LNCAP (cell line): ENCODE results near the gene SEC61A1.

Experiments used
- TF ChIP-seq, protein P1 (sequence below): fragments of 450-650 bp; IDR thresholded peaks from 2 replicates; pipeline ENCODE4 v1.5.1; 2017; ENCODE audit warnings: mild to moderate bottlenecking

Gene SEC61A1

DNA sequence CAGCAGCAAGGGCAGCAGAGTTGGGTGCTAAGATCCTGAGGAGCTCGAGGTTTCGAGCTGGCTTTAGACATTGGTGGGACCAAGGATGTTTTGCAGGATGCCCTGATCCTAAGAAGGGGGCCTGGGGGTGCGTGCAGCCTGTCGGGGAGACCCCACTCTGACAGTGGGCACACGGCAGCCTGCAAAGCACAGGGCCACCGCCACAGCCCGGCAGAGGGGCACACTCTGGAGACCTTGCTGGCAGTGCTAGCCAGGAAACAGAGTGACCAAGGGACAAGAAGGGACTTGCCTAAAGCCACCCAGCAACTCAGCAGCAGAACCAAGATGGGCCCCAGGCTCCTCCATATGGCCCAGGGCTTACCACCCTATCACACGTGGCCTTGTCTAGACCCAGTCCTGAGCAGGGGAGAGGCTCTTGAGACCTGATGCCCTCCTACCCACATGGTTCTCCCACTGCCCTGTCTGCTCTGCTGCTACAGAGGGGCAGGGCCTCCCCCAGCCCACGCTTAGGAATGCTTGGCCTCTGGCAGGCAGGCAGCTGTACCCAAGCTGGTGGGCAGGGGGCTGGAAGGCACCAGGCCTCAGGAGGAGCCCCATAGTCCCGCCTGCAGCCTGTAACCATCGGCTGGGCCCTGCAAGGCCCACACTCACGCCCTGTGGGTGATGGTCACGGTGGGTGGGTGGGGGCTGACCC is 18.8 kb downstream of the SEC61A1 start:
- TF ChIP-seq, protein P1, sequence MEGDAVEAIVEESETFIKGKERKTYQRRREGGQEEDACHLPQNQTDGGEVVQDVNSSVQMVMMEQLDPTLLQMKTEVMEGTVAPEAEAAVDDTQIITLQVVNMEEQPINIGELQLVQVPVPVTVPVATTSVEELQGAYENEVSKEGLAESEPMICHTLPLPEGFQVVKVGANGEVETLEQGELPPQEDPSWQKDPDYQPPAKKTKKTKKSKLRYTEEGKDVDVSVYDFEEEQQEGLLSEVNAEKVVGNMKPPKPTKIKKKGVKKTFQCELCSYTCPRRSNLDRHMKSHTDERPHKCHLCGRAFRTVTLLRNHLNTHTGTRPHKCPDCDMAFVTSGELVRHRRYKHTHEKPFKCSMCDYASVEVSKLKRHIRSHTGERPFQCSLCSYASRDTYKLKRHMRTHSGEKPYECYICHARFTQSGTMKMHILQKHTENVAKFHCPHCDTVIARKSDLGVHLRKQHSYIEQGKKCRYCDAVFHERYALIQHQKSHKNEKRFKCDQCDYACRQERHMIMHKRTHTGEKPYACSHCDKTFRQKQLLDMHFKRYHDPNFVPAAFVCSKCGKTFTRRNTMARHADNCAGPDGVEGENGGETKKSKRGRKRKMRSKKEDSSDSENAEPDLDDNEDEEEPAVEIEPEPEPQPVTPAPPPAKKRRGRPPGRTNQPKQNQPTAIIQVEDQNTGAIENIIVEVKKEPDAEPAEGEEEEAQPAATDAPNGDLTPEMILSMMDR: no peak

DNA sequence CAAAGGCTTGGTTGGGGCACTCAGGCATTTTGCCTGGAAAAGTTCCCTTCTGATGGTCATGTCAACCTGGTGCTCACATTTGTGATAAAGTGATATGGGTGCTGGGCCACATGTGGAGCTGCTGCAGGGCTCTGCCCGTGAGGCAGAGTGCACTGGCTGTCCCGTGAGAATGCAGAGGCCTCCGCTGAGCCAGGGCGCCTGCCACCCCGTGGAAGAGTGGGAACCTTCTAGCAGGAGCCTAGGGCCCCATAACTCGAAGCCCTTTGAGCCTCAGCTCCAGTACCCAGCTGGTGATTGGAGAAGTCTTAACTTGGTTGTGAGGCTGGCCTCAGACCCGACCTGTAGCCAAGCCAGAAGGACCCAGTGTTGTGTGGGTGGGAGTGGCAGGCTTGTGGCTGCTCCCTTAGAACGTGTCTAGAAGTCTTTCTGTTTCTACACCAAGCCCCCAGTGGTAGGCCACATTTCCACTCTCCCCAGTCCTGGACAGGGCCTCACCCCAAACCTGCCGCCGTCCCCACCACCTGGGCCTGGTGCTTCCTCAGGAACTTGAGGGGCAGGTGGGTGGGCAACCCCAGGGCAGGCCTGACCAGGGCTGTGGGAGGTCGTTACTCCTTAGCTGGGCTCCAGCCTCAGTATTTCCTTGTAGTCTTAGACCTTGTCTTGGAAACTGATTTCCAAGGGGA is 19.7 kb downstream of the SEC61A1 start:
- TF ChIP-seq, protein P1: no peak

DNA sequence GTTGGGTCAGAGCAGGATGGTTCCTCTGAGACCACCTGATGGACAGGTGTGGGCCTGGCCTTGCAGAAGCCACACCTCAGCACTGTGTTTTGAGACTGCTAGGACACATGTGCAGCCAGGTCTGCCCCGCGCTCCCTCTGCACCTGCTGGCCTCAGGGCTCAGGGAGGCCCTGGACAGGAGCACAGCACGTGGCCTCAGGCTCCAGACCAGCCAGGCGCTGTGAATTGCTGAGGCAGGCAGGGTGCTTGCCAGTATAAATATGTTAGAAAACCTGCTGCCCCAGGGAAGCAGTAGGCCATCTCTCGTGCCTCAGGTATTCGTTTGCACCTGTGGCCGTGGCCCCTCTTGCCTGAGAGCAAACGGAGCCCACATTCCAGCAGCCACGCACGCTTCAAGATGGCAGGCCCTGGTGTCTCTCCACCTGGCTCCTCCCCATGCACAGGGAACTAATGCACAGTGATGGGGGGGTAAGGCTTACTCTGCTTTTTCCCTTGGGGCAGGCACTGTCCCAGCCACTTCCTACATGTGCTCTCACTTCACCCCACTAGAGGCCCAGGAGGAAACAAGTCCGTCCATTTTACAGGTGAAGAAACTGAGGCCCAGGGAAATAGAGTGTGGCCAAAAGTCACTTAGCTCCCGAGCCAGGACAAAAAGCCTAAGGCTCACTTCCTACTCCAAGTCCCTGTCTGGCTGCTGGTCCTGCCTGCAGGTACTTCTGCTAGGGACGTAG is 20.4 kb downstream of the SEC61A1 start:
- TF ChIP-seq, protein P1: no peak

DNA sequence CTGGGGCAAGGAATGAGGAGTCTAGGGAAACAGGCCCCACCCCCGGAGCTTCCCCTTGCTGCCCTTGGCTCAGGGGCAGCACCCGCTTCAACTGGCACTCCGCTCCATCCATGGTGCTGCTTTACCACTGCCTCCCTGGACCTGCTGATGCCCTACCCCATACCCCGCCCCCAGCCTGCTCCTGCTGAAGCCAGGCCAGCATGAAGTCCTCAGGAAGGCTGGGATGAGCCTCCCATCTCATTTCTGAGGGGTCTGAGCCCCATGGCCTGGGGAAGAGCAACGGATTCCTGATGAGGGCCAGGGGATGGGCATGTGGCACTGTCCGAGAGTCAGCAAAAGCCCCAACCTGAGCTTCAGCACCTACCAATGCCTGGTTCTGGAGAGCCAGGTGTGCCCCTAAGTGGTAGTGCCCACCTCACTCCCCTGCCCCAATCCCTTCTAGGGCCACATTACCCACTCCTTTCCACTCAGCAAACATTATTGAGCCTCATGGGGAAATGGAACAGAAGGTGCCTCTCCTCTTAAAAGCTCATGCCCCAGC is 21.0 kb downstream of the SEC61A1 start:
- TF ChIP-seq, protein P1: no peak

DNA sequence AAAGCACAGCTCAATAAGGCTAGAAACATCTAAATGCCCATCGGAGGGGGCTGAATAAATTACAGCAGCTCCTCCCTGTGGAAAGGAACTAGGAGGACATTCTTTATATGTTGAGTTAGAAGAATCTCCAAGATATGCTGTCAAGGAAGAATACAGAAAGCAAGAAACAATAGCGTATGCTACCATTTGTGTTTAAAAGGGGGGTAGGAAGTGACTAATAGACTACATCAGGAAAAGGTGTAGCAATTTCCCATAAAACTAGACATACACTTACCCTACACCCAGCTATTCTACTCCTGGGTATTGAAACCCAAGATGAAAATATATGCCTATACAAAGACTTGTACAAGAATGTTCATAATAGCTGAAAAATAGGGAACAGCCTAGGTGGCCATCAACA is 21.6 kb downstream of the SEC61A1 start:
- TF ChIP-seq, protein P1: no peak

DNA sequence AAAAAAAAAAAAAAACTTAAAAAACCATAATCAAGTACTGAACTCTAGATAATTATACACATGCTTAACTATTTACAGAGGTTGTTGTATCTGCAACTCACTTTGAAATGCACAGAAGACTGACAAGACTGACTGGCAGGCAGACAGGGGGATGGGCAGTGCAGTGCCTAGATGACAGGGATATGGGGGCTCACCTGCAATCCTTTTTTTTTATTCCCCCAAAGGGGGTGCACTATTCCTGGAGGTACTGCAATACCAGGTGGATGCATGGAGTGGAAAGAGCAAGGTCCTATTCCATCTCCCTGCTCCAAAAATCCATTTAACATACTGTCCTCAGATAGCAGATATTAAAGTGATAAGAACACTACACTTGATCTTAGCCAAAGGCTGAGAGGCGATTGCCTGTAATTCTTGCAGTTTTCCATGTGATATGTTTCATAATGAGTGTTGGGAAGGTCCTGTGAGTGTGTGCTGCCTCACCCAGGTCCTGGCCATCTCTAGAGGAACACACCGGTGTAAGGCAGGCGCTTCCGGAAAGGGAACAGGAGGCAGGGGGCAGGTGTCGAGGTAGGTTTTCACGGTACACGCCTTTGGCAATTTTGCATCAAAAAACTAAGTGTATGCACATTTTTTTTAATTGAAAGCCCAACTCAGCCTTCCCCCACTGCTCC is 22.7 kb downstream of the SEC61A1 start:
- TF ChIP-seq, protein P1: no peak
